ENCODE results near the gene AP5M1. TPM values are rescaled to one million over a fixed set of nuclear protein-coding genes. Genes with fewer than 3 reads are reported as not detected.

Gene AP5M1
- total RNA-seq, 4 donors from 2014 or later, result 16.7 to 42.4 (median 27.6) TPM

- Histone ChIP-seq H3K9me3 (no peaks in the 10 kb centered on the region), H3K27ac (no peak overlapping the region), H3K27me3 (no peaks in the 10 kb centered on the region), H3K4me3 (no peak overlapping the region), H3K36me3 (no peaks in the 10 kb centered on the region), H3K4me1 (peaks cover 0 to 6% of the 10 kb centered on the region in 2 donors)
- intact Hi-C loops (cut with DNase I; ENCODE audit: low total_unique reads), result no loop called here
- no peak for DNase-seq
- TF ChIP-seq POLR2A (IDR thresholded peaks at IDR 0.05) (no peak), CTCF (IDR thresholded peaks at IDR 0.05) (no peak)
Observed at GRCh38 chr14:57274551-57274950, 5.8 kb downstream of the AP5M1 start.

- no peak for DNase-seq
- no peak for TF ChIP-seq CTCF (IDR thresholded peaks at IDR 0.05)
- TF ChIP-seq POLR2A (IDR thresholded peaks at IDR 0.05), result no peak
- H3K9me3 ChIP-seq, result no peaks in the 10 kb centered on the region
- H3K4me3 ChIP-seq, result no peak overlapping the region
- H3K27ac ChIP-seq, result no peak overlapping the region
- H3K27me3 ChIP-seq, result no peaks in the 10 kb centered on the region
- intact Hi-C loops (cut with DNase I; ENCODE audit: low total_unique reads), result no loop called here
- H3K36me3 ChIP-seq, result no peaks in the 10 kb centered on the region
- peaks cover 0 to 5% of the 10 kb centered on the region in 2 donors for H3K4me1 ChIP-seq
Observed at GRCh38 chr14:57275023-57275664, 6.4 kb downstream of the AP5M1 start.

GRCh38 chr14:57277062-57277461, 8.3 kb downstream of the AP5M1 start:
- DNase-seq, result no peak
- intact Hi-C loops (cut with DNase I; ENCODE audit: low total_unique reads), result no loop called here
- Histone ChIP-seq H3K36me3 (no peaks in the 10 kb centered on the region), H3K9me3 (no peaks in the 10 kb centered on the region), H3K27ac (no peak overlapping the region), H3K4me1 (no peaks in the 10 kb centered on the region), H3K4me3 (no peak overlapping the region), H3K27me3 (no peaks in the 10 kb centered on the region)
- TF ChIP-seq CTCF (IDR thresholded peaks at IDR 0.05) (no peak), POLR2A (IDR thresholded peaks at IDR 0.05) (no peak)

- intact Hi-C loops (cut with DNase I; ENCODE audit: low total_unique reads), result no loop called here
- H3K36me3 ChIP-seq, result no peaks in the 10 kb centered on the region
- no peak for TF ChIP-seq POLR2A (IDR thresholded peaks at IDR 0.05)
- no peak for TF ChIP-seq CTCF (IDR thresholded peaks at IDR 0.05)
- no peaks in the 10 kb centered on the region for H3K4me1 ChIP-seq
- no peaks in the 10 kb centered on the region for H3K27me3 ChIP-seq
- no peaks in the 10 kb centered on the region for H3K9me3 ChIP-seq
- no peak for DNase-seq
- no peak overlapping the region for H3K4me3 ChIP-seq
- no peak overlapping the region for H3K27ac ChIP-seq
Observed at GRCh38 chr14:57287745-57288144, 19.0 kb downstream of the AP5M1 start.

- no peak for DNase-seq
- H3K27me3 ChIP-seq, result no peaks in the 10 kb centered on the region
- H3K36me3 ChIP-seq, result no peaks in the 10 kb centered on the region
- intact Hi-C loops (cut with DNase I; ENCODE audit: low total_unique reads), result no loop called here
- TF ChIP-seq CTCF (IDR thresholded peaks at IDR 0.05) (no peak), POLR2A (IDR thresholded peaks at IDR 0.05) (no peak)
- H3K4me1 ChIP-seq, result no peaks in the 10 kb centered on the region
- no peak overlapping the region for H3K4me3 ChIP-seq
- H3K9me3 ChIP-seq, result no peaks in the 10 kb centered on the region
- H3K27ac ChIP-seq, result no peak overlapping the region
Observed at GRCh38 chr14:57290751-57291150, 22.0 kb downstream of the AP5M1 start.
